ENCODE measurements around the gene PDGFRB.

Gene PDGFRB

DNA sequence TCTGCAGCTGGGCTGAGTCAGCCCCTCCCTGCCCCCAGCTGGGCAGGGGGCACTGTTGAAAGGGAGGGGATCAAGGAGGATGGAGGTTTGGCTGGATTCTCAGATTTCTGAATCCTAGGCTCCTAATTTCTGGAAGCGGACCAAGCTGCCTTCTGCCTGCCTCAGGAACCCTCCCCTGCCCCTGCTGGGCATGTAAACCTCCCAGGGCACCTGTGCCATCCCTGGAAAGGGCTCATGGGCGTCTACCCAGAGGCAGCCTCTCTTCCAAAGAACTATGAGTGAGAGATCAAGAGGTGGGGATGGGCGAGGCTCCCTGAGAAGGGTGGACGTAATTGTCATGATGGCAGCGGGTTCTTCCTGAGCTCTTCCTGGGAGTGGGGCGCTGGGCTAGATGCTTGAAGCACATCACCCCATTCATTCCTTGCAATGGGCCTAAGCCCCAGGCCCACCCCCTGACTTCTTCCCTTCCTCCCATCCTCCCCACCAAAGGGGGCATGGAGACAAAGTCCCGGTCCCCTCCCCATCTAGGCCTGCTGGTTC lies 90.9 kb downstream of the PDGFRB start:
- peak; percentile 57 for DNase-seq (ENCODE audit: low read depth)
- TF ChIP-seq POLR2A (IDR thresholded peaks at IDR 0.05; ENCODE audit: extremely low read depth, insufficient read length): no peak
- peak overlapping the region; percentile 56 for H3K4me3 ChIP-seq (ENCODE audit: low read depth, low read length)
